Calu3 (cell line): ENCODE data around the gene TAF11. TPM values are rescaled to one million over a fixed set of nuclear protein-coding genes. Genes with fewer than 3 reads are reported as not detected.

ENCODE experiments used
- BruUV-seq: library from RNA; stranded (reverse); fragments of 400-500 nt; replicated peaks from 2 replicates; lab custom pipeline; 2021; lab: Mats Ljungman, UMichigan
- CTCF ChIA-PET: fragments of 300-600 bp; sonication (Branson Sonifier 250); formaldehyde crosslinking; loops from one replicate; lab custom pipeline; 2022; ENCODE audit warnings: antibody characterized with exemption; lab: Charles Lee
- DNase-seq: peaks from one replicate; pipeline ENCODE4 v3.0.0; 2022
- H3K27ac Mint-ChIP-seq: one replicate; pipeline ENCODE4 v1.8.0; 2022; ENCODE audit warnings: mixed read lengths; ENCODE audit not compliant: unreplicated experiment
- H3K27me3 Mint-ChIP-seq: one replicate; pipeline ENCODE4 v1.8.0; 2022; ENCODE audit warnings: mixed read lengths; ENCODE audit not compliant: unreplicated experiment
- H3K36me3 Mint-ChIP-seq: one replicate; pipeline ENCODE4 v1.8.0; 2022; ENCODE audit warnings: mild to moderate bottlenecking, moderate library complexity, mixed read lengths; ENCODE audit not compliant: insufficient read depth, unreplicated experiment
- H3K4me1 Mint-ChIP-seq: one replicate; pipeline ENCODE4 v1.8.0; 2022; ENCODE audit warnings: mild to moderate bottlenecking, low read depth, mixed read lengths; ENCODE audit not compliant: unreplicated experiment
- H3K4me3 Mint-ChIP-seq: one replicate; pipeline ENCODE4 v1.8.0; 2022; ENCODE audit warnings: mild to moderate bottlenecking, low read depth, moderate library complexity, mixed read lengths; ENCODE audit not compliant: unreplicated experiment
- H3K9me3 Mint-ChIP-seq: one replicate; pipeline ENCODE4 v1.8.0; 2022; ENCODE audit warnings: low read depth, mixed read lengths; ENCODE audit not compliant: unreplicated experiment
- intact Hi-C: fragments of 100-400 bp; cut with micrococcal nuclease; formaldehyde crosslinking; loops from one replicate; pipeline ENCODE4 v1.10.0; 2022; ENCODE audit not compliant: unreplicated experiment
- total RNA-seq: library from RNA; stranded (reverse); gene quantifications from 2 replicates; pipeline ENCODE4 v1.2.3, GENCODE V29; 2022
- TF ChIP-seq, protein P1 (sequence below): fragments of 200-600 bp; IDR thresholded peaks from one replicate; pipeline ENCODE4 v1.8.0; 2022; ENCODE audit warnings: antibody characterized with exemption; ENCODE audit not compliant: unreplicated experiment

Gene TAF11
- total RNA-seq, 1 experiment from 2014 or later: 44.3 TPM

DNA sequence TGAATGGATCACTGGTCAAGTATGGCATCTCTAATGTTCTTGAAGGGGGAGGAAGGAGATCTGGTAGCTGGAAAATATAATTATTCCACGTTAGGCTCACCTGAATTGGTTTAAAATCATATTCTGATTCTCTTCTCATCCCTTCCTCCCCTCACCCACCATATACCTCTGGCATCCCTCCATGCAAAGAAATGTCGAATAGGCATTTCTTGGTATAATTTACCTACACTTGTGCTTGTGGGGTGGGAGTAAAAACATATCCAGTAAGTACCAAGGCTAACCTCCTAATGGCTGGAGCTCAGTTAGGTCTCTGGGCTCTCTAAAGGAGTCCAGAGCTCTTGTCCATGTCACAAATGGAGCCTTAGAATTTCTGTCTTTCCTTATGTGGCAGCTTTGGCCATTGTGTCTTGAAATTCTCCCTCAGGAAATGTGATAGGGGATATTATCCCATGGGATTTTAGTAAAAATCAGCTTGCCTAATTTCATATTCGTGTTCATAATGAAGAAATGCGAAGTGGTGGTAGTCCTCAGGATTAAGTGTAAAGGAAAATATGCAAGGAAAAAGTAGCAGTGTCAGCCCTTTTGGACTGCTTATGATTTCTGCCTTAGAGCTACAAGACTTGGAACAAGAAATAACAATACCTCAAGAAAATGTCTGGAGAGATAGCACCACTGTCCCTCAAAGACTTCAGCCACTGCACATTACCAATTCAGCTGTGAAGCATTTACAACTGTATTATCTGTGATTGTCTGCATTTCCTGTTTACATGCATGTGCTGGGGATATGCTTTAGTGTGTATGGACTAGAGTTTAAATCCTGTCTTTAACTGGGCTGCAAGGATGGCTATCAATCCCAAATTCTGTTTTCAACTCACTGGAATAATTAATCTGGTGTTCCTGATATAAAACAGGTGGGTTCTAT is 12.3 kb downstream of the TAF11 start:
- H3K9me3 Mint-ChIP-seq: no peaks in the 10 kb centered on the region
- TF ChIP-seq, protein P1, sequence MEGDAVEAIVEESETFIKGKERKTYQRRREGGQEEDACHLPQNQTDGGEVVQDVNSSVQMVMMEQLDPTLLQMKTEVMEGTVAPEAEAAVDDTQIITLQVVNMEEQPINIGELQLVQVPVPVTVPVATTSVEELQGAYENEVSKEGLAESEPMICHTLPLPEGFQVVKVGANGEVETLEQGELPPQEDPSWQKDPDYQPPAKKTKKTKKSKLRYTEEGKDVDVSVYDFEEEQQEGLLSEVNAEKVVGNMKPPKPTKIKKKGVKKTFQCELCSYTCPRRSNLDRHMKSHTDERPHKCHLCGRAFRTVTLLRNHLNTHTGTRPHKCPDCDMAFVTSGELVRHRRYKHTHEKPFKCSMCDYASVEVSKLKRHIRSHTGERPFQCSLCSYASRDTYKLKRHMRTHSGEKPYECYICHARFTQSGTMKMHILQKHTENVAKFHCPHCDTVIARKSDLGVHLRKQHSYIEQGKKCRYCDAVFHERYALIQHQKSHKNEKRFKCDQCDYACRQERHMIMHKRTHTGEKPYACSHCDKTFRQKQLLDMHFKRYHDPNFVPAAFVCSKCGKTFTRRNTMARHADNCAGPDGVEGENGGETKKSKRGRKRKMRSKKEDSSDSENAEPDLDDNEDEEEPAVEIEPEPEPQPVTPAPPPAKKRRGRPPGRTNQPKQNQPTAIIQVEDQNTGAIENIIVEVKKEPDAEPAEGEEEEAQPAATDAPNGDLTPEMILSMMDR: no peak
- intact Hi-C loops: no loop called here
- H3K4me3 Mint-ChIP-seq: no peak overlapping the region
- no TSS peak for BruUV-seq
- no peak for DNase-seq
- H3K36me3 Mint-ChIP-seq: peaks cover 81% of the 10 kb centered on the region
- H3K4me1 Mint-ChIP-seq: no peaks in the 10 kb centered on the region
- no peak overlapping the region for H3K27ac Mint-ChIP-seq
- H3K27me3 Mint-ChIP-seq: no peaks in the 10 kb centered on the region
- CTCF ChIA-PET: interaction anchor here (0.5 kb wide), 1 partner anchor 420 kb away, joined by 3 read pairs; no protein-coding TSS in a partner anchor

DNA sequence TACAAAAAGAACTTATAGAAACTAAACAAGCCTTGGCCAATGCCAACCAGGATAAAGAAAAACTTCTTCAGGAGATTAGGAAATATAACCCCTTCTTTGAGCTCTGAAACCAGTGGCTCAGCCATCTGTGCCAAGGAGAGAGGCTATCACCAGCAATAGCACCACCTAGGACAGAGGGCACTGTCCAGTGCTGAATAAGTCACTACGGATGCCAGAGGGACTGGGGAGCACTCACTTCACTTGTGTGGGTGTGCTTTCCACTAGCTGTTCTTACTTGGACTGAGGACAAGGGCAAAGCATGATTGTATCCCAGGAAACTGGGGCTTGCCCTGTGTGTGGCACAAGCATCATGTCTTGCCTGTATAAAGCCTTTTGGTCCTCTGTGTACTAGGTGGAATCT is 15.5 kb downstream of the TAF11 start:
- Mint-ChIP-seq H3K36me3 (peaks cover 77% of the 10 kb centered on the region), H3K9me3 (no peaks in the 10 kb centered on the region), H3K27me3 (no peaks in the 10 kb centered on the region), H3K27ac (no peak overlapping the region), H3K4me1 (no peaks in the 10 kb centered on the region), H3K4me3 (no peak overlapping the region)
- TF ChIP-seq, protein P1: no peak
- no peak for DNase-seq
- intact Hi-C loops: no loop called here
- CTCF ChIA-PET: interaction anchor here (0.6 to 1.6 kb wide), 6 partner anchors 9 to 565 kb away, joined by 3 to 6 read pairs (median 4); partner anchors contain the start of genes BLTP3A and TAF11
- BruUV-seq: no TSS peak

DNA sequence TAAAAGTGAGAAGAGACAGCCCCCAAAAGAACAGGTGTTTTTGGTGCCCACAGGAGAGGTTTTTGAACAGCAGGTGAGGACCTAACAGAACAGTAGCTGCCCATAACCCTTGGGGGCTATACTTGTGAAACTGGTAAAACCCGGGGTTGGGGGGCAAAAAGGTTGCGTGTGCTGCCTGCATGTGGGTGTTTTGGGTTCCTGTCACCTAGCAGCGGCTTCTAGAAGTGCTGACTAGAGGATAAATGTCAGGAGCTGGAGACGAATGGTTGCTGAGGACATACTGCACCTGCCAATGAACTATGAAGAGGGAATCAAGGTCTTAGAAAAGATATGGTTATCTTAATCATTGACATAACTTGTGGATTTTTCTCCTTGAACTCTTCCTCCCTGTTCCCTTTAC is 16.0 kb downstream of the TAF11 start:
- CTCF ChIA-PET: interaction anchor here (1.4 to 1.6 kb wide), 2 partner anchors 13 to 80 kb away, joined by 4 to 6 read pairs; partner anchors contain the start of gene BLTP3A
- BruUV-seq: no TSS peak
- DNase-seq: no peak
- Mint-ChIP-seq H3K4me3 (no peak overlapping the region), H3K27me3 (no peaks in the 10 kb centered on the region), H3K36me3 (peaks cover 76% of the 10 kb centered on the region), H3K27ac (no peak overlapping the region), H3K4me1 (no peaks in the 10 kb centered on the region), H3K9me3 (no peaks in the 10 kb centered on the region)
- TF ChIP-seq, protein P1: no peak
- intact Hi-C loops: no loop called here

DNA sequence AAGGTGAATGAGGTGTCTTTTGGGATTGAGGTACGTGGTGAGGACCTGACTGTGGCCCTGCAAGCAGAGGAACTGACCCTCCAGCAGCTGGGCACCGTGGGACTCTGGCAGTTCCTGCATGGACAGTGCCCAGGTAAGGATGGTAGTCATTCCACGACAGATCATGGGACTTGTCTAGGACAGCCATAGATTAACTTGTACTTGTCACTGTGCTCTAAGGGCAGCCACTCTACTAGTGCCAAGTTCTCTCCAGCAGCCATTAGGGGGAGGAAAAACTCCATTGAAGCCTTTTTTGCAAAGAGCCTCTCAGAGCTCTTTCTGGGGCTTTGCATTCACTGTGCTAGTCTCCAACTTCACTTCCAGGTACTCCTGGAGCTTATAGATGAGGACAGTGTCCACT is 20.4 kb downstream of the TAF11 start:
- Mint-ChIP-seq H3K27ac (no peak overlapping the region), H3K27me3 (no peaks in the 10 kb centered on the region), H3K36me3 (peaks cover 66% of the 10 kb centered on the region), H3K4me1 (no peaks in the 10 kb centered on the region), H3K9me3 (no peaks in the 10 kb centered on the region), H3K4me3 (no peak overlapping the region)
- CTCF ChIA-PET: interaction anchor here (1.0 kb wide), 1 partner anchor 273 kb away, joined by 3 read pairs; no protein-coding TSS in a partner anchor
- intact Hi-C loops: no loop called here
- BruUV-seq: no TSS peak
- TF ChIP-seq, protein P1: no peak
- no peak for DNase-seq
